KG1 (cell line): ENCODE results near the gene AIRE.
"Not testable (repeated sequence)": the region's sequence is repeated elsewhere in the genome, so short reads cannot be mapped to it uniquely, and the experiment has no call there.

ENCODE experiments used
- DNase-seq: peaks from one replicate; lab custom pipeline; 2025; lab: John Stamatoyannopoulos, UW

The AIRE gene

DNA sequence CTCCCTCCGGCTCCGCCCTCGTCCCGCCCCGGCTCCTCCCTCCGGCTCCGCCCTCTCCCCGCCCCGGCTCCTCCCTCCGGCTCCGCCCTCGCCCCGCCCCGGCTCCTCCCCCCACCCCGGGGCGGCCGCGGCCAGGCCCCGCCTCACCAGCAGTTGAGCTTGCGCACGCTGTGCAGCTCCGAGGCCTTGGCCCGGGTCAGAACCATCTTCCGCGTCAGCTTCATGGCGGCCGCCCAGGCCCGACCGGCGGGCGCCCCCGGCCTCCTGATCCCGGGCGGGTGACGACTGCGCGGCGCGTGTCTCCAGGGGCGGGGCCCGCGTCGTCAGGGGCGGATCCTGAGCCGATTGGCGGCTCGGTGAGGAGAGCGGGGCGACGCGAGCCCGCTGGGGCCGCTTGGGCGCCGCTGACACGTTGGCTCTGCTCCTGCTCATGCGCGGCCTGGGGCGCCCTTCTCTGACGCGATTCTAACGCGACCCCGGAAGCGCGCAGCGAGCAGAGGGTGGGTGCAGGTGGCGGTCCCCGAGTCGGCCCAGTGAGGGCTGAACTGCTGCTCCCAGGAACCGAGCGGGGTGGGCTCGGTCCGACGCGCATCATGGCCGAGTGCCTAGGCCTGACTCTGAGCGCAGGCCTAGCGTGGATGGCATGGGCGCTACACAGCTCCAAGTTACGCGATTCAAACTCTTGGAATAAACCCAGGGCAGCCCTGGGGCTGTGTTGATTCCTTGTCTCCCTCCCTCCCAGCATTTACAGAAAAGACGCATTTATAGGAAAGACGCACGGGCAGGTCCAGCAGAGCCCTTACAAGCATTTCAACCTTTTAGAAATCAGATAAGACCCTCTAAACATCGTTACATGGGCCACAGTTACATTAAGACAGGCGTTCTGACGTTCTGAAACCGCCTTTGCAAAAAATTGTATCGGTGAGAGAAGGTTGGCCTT lies 53.6 kb downstream of the AIRE start, which contains the start of gene CFAP410:
CFAP410 (minus strand) TSS at position 420 of the 940 bp plus-strand sequence; CDS start at position 224, 196 bp downstream.
- peak; percentile 94 for DNase-seq

DNA sequence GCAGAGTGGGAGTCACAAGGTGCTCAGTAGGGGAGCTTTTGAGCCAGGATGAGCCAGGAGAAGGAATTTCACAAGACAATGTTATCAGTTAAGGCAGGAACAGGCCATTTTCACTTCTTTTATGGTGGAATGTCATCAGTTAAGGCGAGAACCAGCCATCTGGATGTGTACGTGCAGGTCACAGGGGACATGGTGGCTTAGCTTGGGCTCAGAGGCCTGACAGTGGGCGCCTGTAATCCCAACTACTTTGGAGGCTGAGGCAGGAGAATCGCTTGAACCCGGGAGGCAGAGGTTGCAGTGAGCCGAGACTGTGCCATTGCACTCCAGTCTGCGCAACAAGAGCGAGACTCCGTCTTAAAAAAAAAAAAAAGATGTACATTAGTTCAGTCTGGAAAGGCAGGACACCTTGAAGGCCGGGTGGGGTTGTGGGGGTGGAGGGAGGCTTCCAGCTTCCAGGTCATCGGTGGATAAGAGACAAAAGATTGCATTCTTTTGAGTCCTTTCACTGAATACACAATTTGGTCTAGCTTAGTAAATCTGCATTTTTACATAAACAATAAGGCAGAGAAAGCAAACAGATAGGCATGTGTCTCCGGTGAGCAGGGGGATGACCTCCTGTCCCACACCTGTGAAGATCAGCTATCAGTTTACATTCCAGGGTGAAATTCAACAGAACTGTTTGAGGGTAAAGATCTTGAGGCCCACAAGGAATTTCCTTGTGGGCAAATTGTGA lies 56.2 kb downstream of the AIRE start:
- DNase-seq, result not testable (repeated sequence)

DNA sequence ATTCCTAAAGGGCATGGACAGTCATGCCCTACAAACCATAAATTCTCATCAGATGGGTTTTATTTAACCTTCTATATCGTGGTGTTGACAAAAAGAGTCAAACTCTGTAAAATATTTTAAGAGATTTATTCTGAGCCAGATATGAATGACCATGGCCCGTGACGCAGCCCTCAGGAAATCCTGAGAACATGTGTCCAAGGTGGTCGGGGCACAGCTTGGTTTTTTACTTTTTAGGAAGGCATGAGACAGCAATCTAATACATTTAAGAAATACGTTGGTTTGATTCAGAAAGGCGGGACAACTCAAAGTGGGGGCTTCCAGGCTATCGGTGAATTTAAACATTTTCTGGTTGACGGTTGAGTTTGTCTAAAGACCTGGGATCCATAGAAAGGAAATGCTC lies 57.3 kb downstream of the AIRE start:
- DNase-seq, result not testable (repeated sequence)

DNA sequence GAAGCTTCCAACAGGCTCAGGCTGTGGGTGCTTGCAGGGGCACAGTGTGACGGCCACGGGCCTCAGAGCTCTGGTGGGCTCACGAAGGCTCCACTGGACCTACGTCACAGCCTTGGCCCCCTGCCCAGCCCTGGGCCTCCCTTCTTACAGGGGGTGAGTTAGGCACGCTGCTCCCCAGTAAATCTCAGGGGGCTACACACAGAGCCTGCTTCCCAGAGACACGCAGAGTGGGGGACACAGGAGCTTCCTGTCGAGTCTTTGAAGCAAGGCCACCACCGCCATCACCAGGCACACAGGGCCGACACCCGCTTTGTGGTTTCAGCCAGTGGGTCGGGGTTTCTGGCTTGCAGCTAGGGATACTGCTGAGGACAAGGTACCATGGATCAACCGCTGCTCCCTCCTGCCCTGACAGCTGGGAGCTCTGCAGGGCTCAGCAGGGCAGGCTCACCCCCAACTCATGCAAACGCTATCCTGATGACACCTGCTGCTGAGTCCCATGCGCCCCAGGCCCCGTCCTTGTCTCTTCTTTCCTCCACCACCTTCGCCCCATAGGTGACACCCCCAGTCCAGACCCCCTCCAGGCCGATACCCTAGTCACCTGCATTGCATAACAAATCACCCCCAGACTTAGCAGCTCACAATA lies 59.0 kb downstream of the AIRE start:
- no peak for DNase-seq

DNA sequence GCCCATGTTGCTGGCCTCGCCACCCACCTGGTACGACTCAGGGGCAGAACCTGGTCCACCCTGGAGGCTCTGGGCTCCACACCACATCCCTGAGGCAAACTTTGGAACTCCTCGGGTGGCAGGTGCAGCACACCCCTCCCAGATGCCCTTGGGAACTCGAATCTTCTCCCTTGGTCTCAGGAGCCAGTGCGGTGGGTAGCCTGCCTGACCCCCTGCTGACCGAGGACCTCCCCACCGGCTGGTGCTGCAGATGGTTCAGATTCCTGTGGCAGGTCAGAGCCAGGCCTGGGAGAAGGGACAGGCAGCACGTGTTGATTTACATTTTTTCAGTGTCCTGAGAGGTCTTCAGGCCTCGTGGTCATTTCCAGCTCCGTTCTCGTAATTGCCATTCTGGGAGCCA lies 59.8 kb downstream of the AIRE start:
- DNase-seq, result no peak

DNA sequence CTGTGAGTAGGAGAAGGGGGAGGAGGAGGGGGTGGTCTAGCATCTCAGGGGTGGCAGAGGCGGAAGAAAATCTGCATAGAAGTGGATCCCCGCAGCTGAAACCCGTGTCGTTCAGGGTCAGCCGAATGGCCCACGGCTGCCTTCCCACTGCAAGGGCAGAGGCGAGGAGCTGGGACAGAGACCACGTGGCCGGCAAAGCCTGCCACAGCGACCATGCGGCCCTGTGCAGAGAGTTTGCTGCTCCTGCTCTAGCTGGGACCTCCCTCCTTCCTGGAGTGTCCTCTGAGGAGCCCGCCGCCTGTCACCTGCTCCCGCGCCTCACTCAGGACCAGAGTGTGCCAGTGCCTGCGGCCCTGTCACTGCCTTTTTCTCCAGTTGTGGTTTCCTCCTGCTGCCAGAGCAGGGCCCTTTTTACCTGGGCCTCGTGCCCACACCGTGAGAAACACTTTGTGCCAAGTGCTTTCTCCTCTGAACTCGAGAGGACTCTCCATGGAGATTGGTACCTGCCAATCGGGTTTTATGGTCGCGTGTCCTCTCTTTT lies 62.3 kb downstream of the AIRE start:
- DNase-seq, result no peak
